Testis (tissue), 2 donors: ENCODE measurements around the gene RNF123.

Experiments
- POLR2A ChIP-seq: fragments of 450-650 bp; IDR thresholded peaks from one replicate; pipeline ENCODE4 v1.6.1; 2017; ENCODE audit warnings: antibody characterized with exemption, mild to moderate bottlenecking, moderate library complexity
- TF ChIP-seq, protein P1 (sequence below), 3 experiments: fragments of 450-650 bp in 2 of 3; fragments of 200-600 bp in 1 of 3; sonication (generic) in 1 of 3; IDR thresholded peaks; one replicate each; pipeline ENCODE4 v1.5.1; 2016 to 2019; ENCODE audit warnings: antibody characterized with exemption in 3 of 3, mild to moderate bottlenecking in 2 of 3, moderate library complexity in 1 of 3

DNA sequence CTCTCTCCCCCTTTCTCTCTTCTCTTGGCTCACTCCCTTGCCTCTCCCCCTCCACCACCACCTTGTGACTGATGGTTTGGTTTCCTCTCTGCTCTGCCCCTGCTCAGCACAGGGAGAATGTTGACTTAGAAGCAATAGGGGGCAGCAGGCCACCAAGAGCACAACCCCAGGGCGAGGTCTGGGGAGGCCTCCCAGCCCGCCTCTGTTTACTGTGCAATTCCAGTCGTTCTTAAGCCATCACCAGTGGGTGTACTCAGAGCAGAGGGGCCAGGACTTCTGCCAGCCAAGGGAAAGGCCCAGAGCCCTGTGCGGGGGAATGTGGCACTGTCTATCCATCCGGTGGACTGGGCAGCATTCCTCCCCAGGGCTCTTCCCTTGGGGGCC, 21.0 kb upstream of the RNF123 start:
- TF ChIP-seq, protein P1, sequence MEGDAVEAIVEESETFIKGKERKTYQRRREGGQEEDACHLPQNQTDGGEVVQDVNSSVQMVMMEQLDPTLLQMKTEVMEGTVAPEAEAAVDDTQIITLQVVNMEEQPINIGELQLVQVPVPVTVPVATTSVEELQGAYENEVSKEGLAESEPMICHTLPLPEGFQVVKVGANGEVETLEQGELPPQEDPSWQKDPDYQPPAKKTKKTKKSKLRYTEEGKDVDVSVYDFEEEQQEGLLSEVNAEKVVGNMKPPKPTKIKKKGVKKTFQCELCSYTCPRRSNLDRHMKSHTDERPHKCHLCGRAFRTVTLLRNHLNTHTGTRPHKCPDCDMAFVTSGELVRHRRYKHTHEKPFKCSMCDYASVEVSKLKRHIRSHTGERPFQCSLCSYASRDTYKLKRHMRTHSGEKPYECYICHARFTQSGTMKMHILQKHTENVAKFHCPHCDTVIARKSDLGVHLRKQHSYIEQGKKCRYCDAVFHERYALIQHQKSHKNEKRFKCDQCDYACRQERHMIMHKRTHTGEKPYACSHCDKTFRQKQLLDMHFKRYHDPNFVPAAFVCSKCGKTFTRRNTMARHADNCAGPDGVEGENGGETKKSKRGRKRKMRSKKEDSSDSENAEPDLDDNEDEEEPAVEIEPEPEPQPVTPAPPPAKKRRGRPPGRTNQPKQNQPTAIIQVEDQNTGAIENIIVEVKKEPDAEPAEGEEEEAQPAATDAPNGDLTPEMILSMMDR (IDR thresholded peaks at IDR 0.05) = no peak
- TF ChIP-seq POLR2A = no peak
